T-helper 2 cell treated with Interferon-gamma antibody and Interleukin-4, amounts not matched to agents 5 μg/mL and 100 μg/mL, for 36 hours (primary cell): ENCODE results near the gene NDST4.
"Not testable (repeated sequence)": the region's sequence is repeated elsewhere in the genome, so short reads cannot be mapped to it uniquely, and the experiment has no call there.

Source experiments
- DNase-seq: peaks from one replicate; pipeline ENCODE4 v3.0.0; 2021; ENCODE audit warnings: low spot score
- H3K27ac Mint-ChIP-seq: one replicate; pipeline ENCODE4 v1.8.0; 2021; ENCODE audit warnings: mild to moderate bottlenecking, mixed read lengths
- H3K27me3 Mint-ChIP-seq: one replicate; pipeline ENCODE4 v1.8.0; 2021; ENCODE audit warnings: low read depth, mixed read lengths
- H3K36me3 Mint-ChIP-seq: one replicate; pipeline ENCODE4 v1.8.0; 2021; ENCODE audit warnings: low read depth, mixed read lengths
- H3K4me1 Mint-ChIP-seq: one replicate; pipeline ENCODE4 v1.8.0; 2021; ENCODE audit warnings: low read depth, mixed read lengths
- H3K4me3 Mint-ChIP-seq: one replicate; pipeline ENCODE4 v1.8.0; 2022; ENCODE audit warnings: mild to moderate bottlenecking, moderate library complexity, mixed read lengths
- H3K9me3 Mint-ChIP-seq: one replicate; pipeline ENCODE4 v1.8.0; 2021; ENCODE audit warnings: mixed read lengths

The NDST4 gene

GRCh38 chr4:114998316-114998715 lies 115.1 kb downstream of the NDST4 start:
- H3K4me3 Mint-ChIP-seq: no peak overlapping the region
- H3K27ac Mint-ChIP-seq: no peak overlapping the region
- H3K9me3 Mint-ChIP-seq: no peaks in the 10 kb centered on the region
- DNase-seq: no peak
- H3K27me3 Mint-ChIP-seq: no peaks in the 10 kb centered on the region
- H3K36me3 Mint-ChIP-seq: no peaks in the 10 kb centered on the region
- no peaks in the 10 kb centered on the region for H3K4me1 Mint-ChIP-seq

- H3K4me1 Mint-ChIP-seq: no peaks in the 10 kb centered on the region
- no peaks in the 10 kb centered on the region for H3K9me3 Mint-ChIP-seq
- no peak for DNase-seq
- H3K36me3 Mint-ChIP-seq: no peaks in the 10 kb centered on the region
- no peaks in the 10 kb centered on the region for H3K27me3 Mint-ChIP-seq
- H3K4me3 Mint-ChIP-seq: no peak overlapping the region
- no peak overlapping the region for H3K27ac Mint-ChIP-seq
Measured at GRCh38 chr4:114997576-114998247, 115.7 kb downstream of the NDST4 start.

GRCh38 chr4:114986133-114986532 lies 127.3 kb downstream of the NDST4 start:
- Mint-ChIP-seq H3K9me3 (no peaks in the 10 kb centered on the region), H3K36me3 (no peaks in the 10 kb centered on the region), H3K27ac (no peak overlapping the region), H3K27me3 (no peaks in the 10 kb centered on the region), H3K4me3 (no peak overlapping the region), H3K4me1 (no peaks in the 10 kb centered on the region)
- no peak for DNase-seq

GRCh38 chr4:114980932-114981708 lies 132.3 kb downstream of the NDST4 start:
- DNase-seq: no peak
- Mint-ChIP-seq H3K27me3 (no peaks in the 10 kb centered on the region), H3K9me3 (no peaks in the 10 kb centered on the region), H3K4me1 (no peaks in the 10 kb centered on the region), H3K36me3 (no peaks in the 10 kb centered on the region), H3K27ac (no peak overlapping the region), H3K4me3 (no peak overlapping the region)

GRCh38 chr4:114980399-114980798 lies 133.0 kb downstream of the NDST4 start:
- not testable (repeated sequence) for H3K36me3 Mint-ChIP-seq, H3K9me3 Mint-ChIP-seq, H3K27ac Mint-ChIP-seq, H3K27me3 Mint-ChIP-seq, DNase-seq, H3K4me3 Mint-ChIP-seq, H3K4me1 Mint-ChIP-seq

GRCh38 chr4:114976901-114977300 lies 136.5 kb downstream of the NDST4 start:
- Mint-ChIP-seq H3K4me3 (no peak overlapping the region), H3K36me3 (no peaks in the 10 kb centered on the region), H3K9me3 (no peaks in the 10 kb centered on the region), H3K4me1 (no peaks in the 10 kb centered on the region), H3K27me3 (no peaks in the 10 kb centered on the region), H3K27ac (no peak overlapping the region)
- DNase-seq: no peak

- no peak overlapping the region for H3K4me3 Mint-ChIP-seq
- no peak overlapping the region for H3K27ac Mint-ChIP-seq
- peaks cover 5% of the 10 kb centered on the region for H3K9me3 Mint-ChIP-seq
- no peaks in the 10 kb centered on the region for H3K27me3 Mint-ChIP-seq
- no peaks in the 10 kb centered on the region for H3K4me1 Mint-ChIP-seq
- no peak for DNase-seq
- no peaks in the 10 kb centered on the region for H3K36me3 Mint-ChIP-seq
Measured at GRCh38 chr4:114964026-114964425, 149.4 kb downstream of the NDST4 start.

- DNase-seq: no peak
- Mint-ChIP-seq H3K36me3 (no peaks in the 10 kb centered on the region), H3K27ac (no peak overlapping the region), H3K4me3 (no peak overlapping the region), H3K9me3 (peaks cover 4% of the 10 kb centered on the region), H3K27me3 (no peaks in the 10 kb centered on the region), H3K4me1 (no peaks in the 10 kb centered on the region)
Measured at GRCh38 chr4:114945616-114946015, 167.8 kb downstream of the NDST4 start.

GRCh38 chr4:114941503-114941902 lies 171.9 kb downstream of the NDST4 start:
- no peaks in the 10 kb centered on the region for H3K4me1 Mint-ChIP-seq
- H3K9me3 Mint-ChIP-seq: peaks cover 4% of the 10 kb centered on the region
- no peaks in the 10 kb centered on the region for H3K36me3 Mint-ChIP-seq
- H3K27me3 Mint-ChIP-seq: no peaks in the 10 kb centered on the region
- DNase-seq: no peak
- no peak overlapping the region for H3K27ac Mint-ChIP-seq
- no peak overlapping the region for H3K4me3 Mint-ChIP-seq

GRCh38 chr4:114927881-114928280 lies 185.5 kb downstream of the NDST4 start:
- H3K36me3 Mint-ChIP-seq: no peaks in the 10 kb centered on the region
- H3K9me3 Mint-ChIP-seq: no peaks in the 10 kb centered on the region
- H3K27me3 Mint-ChIP-seq: no peaks in the 10 kb centered on the region
- DNase-seq: no peak
- H3K27ac Mint-ChIP-seq: no peak overlapping the region
- H3K4me1 Mint-ChIP-seq: no peaks in the 10 kb centered on the region
- H3K4me3 Mint-ChIP-seq: no peak overlapping the region

GRCh38 chr4:114926583-114926982 lies 186.8 kb downstream of the NDST4 start:
- Mint-ChIP-seq H3K4me3 (no peak overlapping the region), H3K27me3 (no peaks in the 10 kb centered on the region), H3K36me3 (no peaks in the 10 kb centered on the region), H3K9me3 (no peaks in the 10 kb centered on the region), H3K4me1 (no peaks in the 10 kb centered on the region), H3K27ac (no peak overlapping the region)
- DNase-seq: no peak

- no peaks in the 10 kb centered on the region for H3K9me3 Mint-ChIP-seq
- H3K4me1 Mint-ChIP-seq: no peaks in the 10 kb centered on the region
- no peaks in the 10 kb centered on the region for H3K36me3 Mint-ChIP-seq
- no peaks in the 10 kb centered on the region for H3K27me3 Mint-ChIP-seq
- H3K4me3 Mint-ChIP-seq: no peak overlapping the region
- no peak overlapping the region for H3K27ac Mint-ChIP-seq
- DNase-seq: no peak
Measured at GRCh38 chr4:114924311-114924710, 189.1 kb downstream of the NDST4 start.

GRCh38 chr4:114922592-114922933 lies 190.9 kb downstream of the NDST4 start:
- H3K9me3 Mint-ChIP-seq: no peaks in the 10 kb centered on the region
- no peaks in the 10 kb centered on the region for H3K27me3 Mint-ChIP-seq
- no peaks in the 10 kb centered on the region for H3K36me3 Mint-ChIP-seq
- no peak overlapping the region for H3K27ac Mint-ChIP-seq
- DNase-seq: no peak
- no peaks in the 10 kb centered on the region for H3K4me1 Mint-ChIP-seq
- no peak overlapping the region for H3K4me3 Mint-ChIP-seq

- no peaks in the 10 kb centered on the region for H3K36me3 Mint-ChIP-seq
- H3K4me3 Mint-ChIP-seq: no peak overlapping the region
- H3K27me3 Mint-ChIP-seq: no peaks in the 10 kb centered on the region
- no peaks in the 10 kb centered on the region for H3K4me1 Mint-ChIP-seq
- H3K9me3 Mint-ChIP-seq: no peaks in the 10 kb centered on the region
- H3K27ac Mint-ChIP-seq: no peak overlapping the region
- DNase-seq: no peak
Measured at GRCh38 chr4:114921790-114922591, 191.4 kb downstream of the NDST4 start.
